Kidney (tissue), 14 donors: ENCODE results near the gene CABP5. TPM values are rescaled to one million over a fixed set of nuclear protein-coding genes. Genes with fewer than 3 reads are reported as not detected.

Experiments used
- DNase-seq, 5 donors: peaks; one replicate each; pipeline ENCODE4 v3.0.0-alpha.2; 2013 to 2020
- FAIRE-seq: peaks from 2 replicates; lab custom pipeline; 2012; peaks lifted over from hg19 to GRCh38; lab: Jason Lieb, UNC
- H3K27ac ChIP-seq, 2 donors: one replicate each; pipeline ENCODE4 v1.7.0; 2013; ENCODE audit warnings: low read depth in 2 of 2, low read length in 2 of 2, inconsistent platforms in 1 of 2
- H3K27me3 ChIP-seq: one replicate; pipeline ENCODE4 v1.7.1; 2013; ENCODE audit warnings: low read length, inconsistent platforms; ENCODE audit not compliant: control insufficient read depth, insufficient read depth
- H3K36me3 ChIP-seq, 3 donors: one replicate each; pipeline versions ENCODE4 v1.7.0 to v1.7.1; 2013; ENCODE audit warnings: low read length in 3 of 3, control low read depth in 1 of 3, inconsistent platforms in 1 of 3; ENCODE audit not compliant: insufficient read depth in 3 of 3, control insufficient read depth in 2 of 3
- H3K4me1 ChIP-seq, 3 donors: one replicate each; pipeline versions ENCODE4 v1.7.0 to v1.7.1; 2013; ENCODE audit warnings: low read length in 3 of 3, inconsistent platforms in 1 of 3, low read depth in 1 of 3; ENCODE audit not compliant: control insufficient read depth in 2 of 3, insufficient read depth in 2 of 3
- H3K4me3 ChIP-seq, 3 donors: one replicate each; pipeline versions ENCODE4 v1.7.0 to v1.8.1; 2013; ENCODE audit warnings: low read length in 3 of 3, control low read depth in 1 of 3, inconsistent platforms in 1 of 3
- H3K9ac ChIP-seq, 3 donors: one replicate each; pipeline versions ENCODE4 v1.7.0 to v1.7.1; 2013; ENCODE audit warnings: low read length in 3 of 3, control low read depth in 1 of 3, inconsistent platforms in 1 of 3
- H3K9me3 ChIP-seq, 3 donors: one replicate each; pipeline versions ENCODE4 v1.7.0 to v1.7.1; 2013; ENCODE audit warnings: low read length in 3 of 3, control low read depth in 1 of 3, inconsistent platforms in 1 of 3; ENCODE audit not compliant: control insufficient read depth in 2 of 3, insufficient read depth in 1 of 3
- CTCF ChIP-seq: IDR thresholded peaks from 3 replicates; pipeline ENCODE4 v1.5.1; 2012; ENCODE audit warnings: mild to moderate bottlenecking, moderate library complexity, borderline replicate concordance; ENCODE audit not compliant: insufficient read depth; ENCODE audit errors: extremely low read depth
- intact Hi-C: fragments of 100-400 bp; cut with DNase I; formaldehyde crosslinking; loops from one replicate; pipeline ENCODE4 v1.11.1; 2022
- polyA plus RNA-seq: library from polyadenylated mRNA; stranded (reverse); fragments of 350-450 nt; fragmentation: Illumina TruSeq; extraction: RNeasy Lipid Tissue Mini Kit (QIAGEN cat#74804); gene quantifications from one replicate; pipeline ENCODE4 v1.2.3, GENCODE V29; 2014; ENCODE audit warnings: low read depth, low replicate concordance; ENCODE audit not compliant: insufficient read depth
- total RNA-seq: library from RNA; stranded (reverse); fragmentation: NEBNext Ultra II Directional; extraction: Animal tissue kit (Norgen Biotek cat#: 25700); gene quantifications from one replicate; pipeline ENCODE4 v1.2.1, GENCODE V29; 2021
- donor health status: control.
- donor health status: control.
- donor health status: control.
- donor health status: control.
- donor health status: control.
- donor health status: DM: yes; HTN: yes; CAD: no.
- donor health status: Normal renal cell carcinoma (clear cell type).

CABP5 gene
- total and polyA plus RNA-seq, 2 donors from 2014 or later, result not detected

- Histone ChIP-seq H3K27me3 (no peaks in the 10 kb centered on the region), H3K4me1 (no peaks in the 10 kb centered on the region), H3K9ac (no peak overlapping the region), H3K27ac (no peak overlapping the region), H3K4me3 (no peak overlapping the region), H3K9me3 (peaks cover 0 to 4% (median 0%) of the 10 kb centered on the region in 3 donors), H3K36me3 (no peaks in the 10 kb centered on the region)
- FAIRE-seq, result no peak
- TF ChIP-seq CTCF, result no peak
- intact Hi-C loops, result no loop called here
- DNase-seq, result no peak
Measured at GRCh38 chr19:48000846-48001245, 43.0 kb downstream of the CABP5 start.

GRCh38 chr19:47998800-47999199 lies 45.1 kb downstream of the CABP5 start:
- no peak for FAIRE-seq
- H3K27ac ChIP-seq, result no peak overlapping the region
- no peak overlapping the region for H3K4me3 ChIP-seq
- no peaks in the 10 kb centered on the region for H3K27me3 ChIP-seq
- no peaks in the 10 kb centered on the region for H3K36me3 ChIP-seq
- no peak for DNase-seq
- no peaks in the 10 kb centered on the region for H3K4me1 ChIP-seq
- H3K9me3 ChIP-seq, result peaks cover 0 to 4% (median 0%) of the 10 kb centered on the region in 3 donors
- H3K9ac ChIP-seq, result no peak overlapping the region
- TF ChIP-seq CTCF, result no peak
- intact Hi-C loops, result no loop called here

GRCh38 chr19:47996230-47996727 lies 47.6 kb downstream of the CABP5 start:
- intact Hi-C loops, result no loop called here
- Histone ChIP-seq H3K27me3 (no peaks in the 10 kb centered on the region), H3K9me3 (peaks cover 0 to 4% (median 0%) of the 10 kb centered on the region in 3 donors), H3K4me1 (no peaks in the 10 kb centered on the region), H3K36me3 (no peaks in the 10 kb centered on the region), H3K4me3 (no peak overlapping the region), H3K27ac (no peak overlapping the region), H3K9ac (no peak overlapping the region)
- FAIRE-seq (no peak), DNase-seq (no peak)
- TF ChIP-seq CTCF, result no peak
